Liver (tissue), 9 donors: ENCODE data around the gene RNH1. TPM values are rescaled to one million over a fixed set of nuclear protein-coding genes. Genes with fewer than 3 reads are reported as not detected.
A peak's percentile ranks its signal among the peaks of the same experiment; 100 is the strongest.

Experiments used
- DNase-seq: peaks from one replicate; pipeline ENCODE4 v3.0.0-alpha.2; 2017; ENCODE audit warnings: low spot score
- H3K27ac ChIP-seq, 2 donors: one replicate each; pipeline ENCODE4 v1.7.0; 2013; ENCODE audit warnings: inconsistent platforms in 2 of 2, low read length in 2 of 2, control low read depth in 1 of 2, low read depth in 1 of 2, mild to moderate bottlenecking in 1 of 2
- H3K27me3 ChIP-seq, 4 donors: one replicate each; pipeline versions ENCODE4 v1.6.1 to v1.7.0; 2013; ENCODE audit warnings: low read length in 3 of 4, inconsistent platforms in 1 of 4, mild to moderate bottlenecking in 1 of 4, moderate library complexity in 1 of 4; ENCODE audit not compliant: control insufficient read depth in 4 of 4, insufficient read depth in 4 of 4
- H3K36me3 ChIP-seq, 4 donors: one replicate each; pipeline versions ENCODE4 v1.6.1 to v1.7.0; 2013; ENCODE audit warnings: low read length in 3 of 4, mild to moderate bottlenecking in 3 of 4, low read depth in 1 of 4, moderate library complexity in 1 of 4; ENCODE audit not compliant: control insufficient read depth in 4 of 4, insufficient read depth in 3 of 4
- H3K4me1 ChIP-seq, 4 donors: one replicate each; pipeline versions ENCODE4 v1.6.1 to v1.7.0; 2013; ENCODE audit warnings: low read length in 3 of 4, mild to moderate bottlenecking in 3 of 4, moderate library complexity in 1 of 4; ENCODE audit not compliant: control insufficient read depth in 4 of 4, insufficient read depth in 4 of 4
- H3K4me3 ChIP-seq, 3 donors: one replicate each; pipeline versions ENCODE4 v1.6.1 to v1.7.0; 2013; ENCODE audit warnings: low read length in 3 of 3, control low read depth in 1 of 3, low read depth in 1 of 3, mild to moderate bottlenecking in 1 of 3
- H3K9ac ChIP-seq, 2 donors: one replicate each; pipeline ENCODE4 v1.7.0; 2013; ENCODE audit warnings: low read length in 2 of 2, mild to moderate bottlenecking in 2 of 2, moderate library complexity in 2 of 2, control low read depth in 1 of 2, low read depth in 1 of 2
- H3K9me3 ChIP-seq, 4 donors: one replicate each; pipeline versions ENCODE4 v1.6.1 to v1.7.0; 2013; ENCODE audit warnings: low read length in 3 of 4; ENCODE audit not compliant: control insufficient read depth in 4 of 4
- ATF3 ChIP-seq: IDR thresholded peaks from 2 replicates; pipeline ENCODE4 v1.6.1; 2016; ENCODE audit warnings: antibody characterized with exemption
- EGR1 ChIP-seq, 2 donors: IDR thresholded peaks; 2 replicates each; pipeline ENCODE4 v1.6.1; 2016 to 2018; ENCODE audit warnings: antibody characterized with exemption in 2 of 2, low read depth in 2 of 2
- FOXA1 ChIP-seq: IDR thresholded peaks from 2 replicates; pipeline ENCODE4 v1.6.1; 2016; ENCODE audit warnings: antibody characterized with exemption
- FOXA2 ChIP-seq: IDR thresholded peaks from 2 replicates; pipeline ENCODE4 v1.6.1; 2016; ENCODE audit warnings: antibody characterized with exemption
- GABPA ChIP-seq, 2 donors: IDR thresholded peaks in 1 of 2; conservative IDR thresholded peaks in 1 of 2; 2 replicates each; pipeline ENCODE4 v1.6.1; 2016; ENCODE audit warnings: antibody characterized with exemption in 2 of 2, mild to moderate bottlenecking in 1 of 2, moderate library complexity in 1 of 2
- HNF4A ChIP-seq, 2 donors: conservative IDR thresholded peaks; 2 replicates each; pipeline ENCODE4 v1.6.1; 2016; ENCODE audit warnings: antibody characterized with exemption in 2 of 2, mild to moderate bottlenecking in 2 of 2
- HNF4G ChIP-seq: IDR thresholded peaks from 2 replicates; pipeline ENCODE4 v1.6.1; 2016; ENCODE audit warnings: antibody characterized with exemption
- JUND ChIP-seq, 2 donors: IDR thresholded peaks; 2 replicates each; pipeline ENCODE4 v1.6.1; 2016; ENCODE audit warnings: antibody characterized with exemption in 2 of 2
- NR2F2 ChIP-seq: IDR thresholded peaks from 2 replicates; pipeline ENCODE4 v1.6.1; 2016; ENCODE audit warnings: antibody characterized with exemption
- RAD21 ChIP-seq, 2 donors: IDR thresholded peaks; 2 replicates each; pipeline ENCODE4 v1.6.1; 2016; ENCODE audit warnings: antibody characterized with exemption in 2 of 2, mild to moderate bottlenecking in 2 of 2
- REST ChIP-seq: IDR thresholded peaks from 2 replicates; pipeline ENCODE4 v1.6.1; 2016; ENCODE audit warnings: antibody characterized with exemption, mild to moderate bottlenecking
- RXRA ChIP-seq, 2 donors: IDR thresholded peaks; 2 replicates each; pipeline ENCODE4 v1.6.1; 2017 to 2018; ENCODE audit warnings: antibody characterized with exemption in 2 of 2, mild to moderate bottlenecking in 1 of 2
- TAF1 ChIP-seq: conservative IDR thresholded peaks from 2 replicates; pipeline ENCODE4 v1.6.1; 2016; ENCODE audit warnings: antibody characterized with exemption, mild to moderate bottlenecking
- YY1 ChIP-seq: IDR thresholded peaks from 2 replicates; pipeline ENCODE4 v1.6.1; 2016; ENCODE audit warnings: antibody characterized with exemption, mild to moderate bottlenecking
- WGBS: extraction: QIAGEN DNeasy Blood & Tissue Kit; methylation state at CpG from one replicate; pipeline ENCODE4 v1.1.7; 2013; 5-methylcytosine and 5-hydroxymethylcytosine counted together
- polyA plus RNA-seq, 2 donors: library from polyadenylated mRNA; stranded (reverse) in 1 of 2; unstranded in 1 of 2; fragments of 200-250 nt in 1 of 2; fragments of >200 nt in 1 of 2; fragmentation: Nextera tagmentation in 1 of 2; extraction: Ambion mirVana in 1 of 2; gene quantifications; one replicate each; pipeline versions ENCODE4 v1.2.1 to v1.2.3, GENCODE V29; 2013 to 2015
- total RNA-seq, 2 donors: library from RNA; depleted of rRNA; stranded (reverse); fragments of >200 nt; gene quantifications; one replicate each; pipeline ENCODE4 v1.2.3, GENCODE V29; 2014
- TF ChIP-seq, protein P1 (sequence below): fragments of 150-350 bp; IDR thresholded peaks from 2 replicates; pipeline ENCODE4 v1.5.1; 2017; ENCODE audit warnings: improper control_type of control experiment, low read depth, low read length; ENCODE audit not compliant: missing input control
- TF ChIP-seq, protein P2 (sequence below): IDR thresholded peaks from 2 replicates; pipeline ENCODE4 v1.6.1; 2016; ENCODE audit warnings: antibody characterized with exemption
- TF ChIP-seq, protein P3 (sequence below): IDR thresholded peaks from 2 replicates; pipeline ENCODE4 v1.6.1; 2016; ENCODE audit warnings: antibody characterized with exemption
- donor health status: healthy.
- donor health status: healthy.
- donor health status: healthy.
- donor health status: healthy.
- donor health status: healthy.

RNH1 gene
- total and polyA plus RNA-seq, 4 donors = 68.5 to 99.1 (median 76.8) TPM

DNA sequence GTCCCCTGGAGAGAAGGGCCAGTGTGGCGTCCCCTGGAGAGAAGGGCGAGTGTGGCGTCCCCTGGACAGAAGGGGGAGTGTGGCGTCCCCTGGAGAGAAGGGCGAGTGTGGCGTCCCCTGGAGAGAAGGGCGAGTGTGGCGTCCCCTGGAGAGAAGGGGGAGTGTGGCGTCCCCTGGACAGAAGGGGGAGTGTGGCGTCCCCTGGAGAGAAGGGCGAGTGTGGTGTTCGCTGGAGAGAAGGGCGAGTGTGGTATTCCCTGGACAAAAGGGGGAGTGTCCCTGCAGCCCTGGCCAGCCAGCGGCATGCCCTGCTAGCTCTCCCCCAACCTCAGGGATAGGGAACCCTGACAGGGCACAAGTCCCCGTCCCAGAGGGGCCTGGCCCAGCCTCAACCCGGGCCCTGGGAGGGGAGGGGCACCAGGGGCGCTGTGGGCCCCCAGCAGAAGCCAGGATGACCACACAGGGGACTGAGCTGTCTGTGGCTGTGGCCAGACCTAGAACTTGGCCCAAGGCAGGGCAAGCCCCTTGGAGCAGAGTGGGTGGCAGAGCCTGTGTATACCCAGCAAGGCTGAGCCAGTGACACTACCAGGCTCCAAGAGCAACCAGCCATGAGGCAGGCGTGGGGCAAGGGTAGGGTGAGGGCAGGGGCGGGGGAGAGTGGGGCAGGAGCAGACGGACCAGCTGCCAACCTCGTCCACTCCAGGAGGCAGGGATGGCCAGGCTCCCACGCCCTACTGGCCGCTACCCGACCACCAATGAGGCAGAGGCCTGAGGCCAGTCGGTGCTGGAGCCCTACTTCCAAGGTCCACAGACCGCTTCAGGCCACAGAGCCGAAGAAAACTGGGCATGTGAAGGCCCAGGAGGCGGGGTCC is 24.2 kb upstream of the RNH1 start (continued):
- TF ChIP-seq REST (no peak), JUND (IDR thresholded peaks at IDR 0.05) (no peak), EGR1 (IDR thresholded peaks at IDR 0.05; ENCODE audit: low read depth in 2 of 2) (no peak)

DNA sequence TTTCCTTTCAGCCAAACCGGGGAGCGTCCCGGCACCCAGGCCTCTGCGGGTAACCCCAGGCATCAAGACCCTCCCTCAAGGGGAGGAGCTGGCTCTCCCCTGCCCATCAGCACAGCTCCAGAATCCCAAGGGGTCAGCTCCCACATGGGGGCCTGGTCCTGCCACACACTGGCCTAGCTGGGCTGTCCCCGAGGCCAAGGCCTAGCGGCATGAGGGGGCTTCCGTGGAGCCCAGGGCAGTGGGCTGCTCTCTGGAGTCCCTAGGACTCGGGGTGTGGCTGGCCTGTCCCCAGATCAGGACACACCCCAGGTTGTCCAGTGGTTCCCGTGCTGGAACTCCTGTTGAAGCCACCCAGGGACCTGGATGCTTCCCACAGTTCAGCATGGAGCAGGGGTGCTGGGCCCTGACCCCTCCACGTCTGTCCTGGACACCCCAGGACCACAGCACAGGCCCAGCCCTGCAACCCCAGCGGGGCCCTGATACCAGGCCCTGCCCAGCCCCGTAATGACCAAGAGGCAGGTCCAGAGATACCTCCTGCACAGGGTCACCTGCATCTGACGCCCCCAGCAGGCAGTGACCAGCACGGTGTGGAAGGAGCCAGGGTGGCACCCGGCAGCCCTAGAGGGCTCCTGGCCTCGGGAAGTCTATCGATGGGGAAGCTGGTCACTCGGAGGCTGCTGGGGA is 22.8 kb upstream of the RNH1 start:
- H3K9ac ChIP-seq = no peak overlapping the region
- peaks cover 0 to 11% (median 6%) of the 10 kb centered on the region in 4 donors for H3K36me3 ChIP-seq
- WGBS = 91% methylated on average over 18 of the region's 18 CpGs
- H3K27me3 ChIP-seq = no peaks in the 10 kb centered on the region
- no peak overlapping the region for H3K4me3 ChIP-seq
- no peaks in the 10 kb centered on the region for H3K9me3 ChIP-seq
- TF ChIP-seq TAF1 (no peak), HNF4A (conservative IDR thresholded peaks at IDR 0.05) (no peak), RXRA (IDR thresholded peaks at IDR 0.05) (no peak), ATF3 (no peak), JUND (IDR thresholded peaks at IDR 0.05) (no peak), NR2F2 (no peak), YY1 (no peak), EGR1 (IDR thresholded peaks at IDR 0.05; ENCODE audit: low read depth in 2 of 2) (no peak), REST (no peak), RAD21 (IDR thresholded peaks at IDR 0.05) (no peak), GABPA (IDR thresholded peaks at IDR 0.05 in 1 of 2, conservative IDR thresholded peaks at IDR 0.05 in 1 of 2) (no peak), FOXA2 (no peak), HNF4G (no peak), FOXA1 (no peak)
- TF ChIP-seq, protein P1, sequence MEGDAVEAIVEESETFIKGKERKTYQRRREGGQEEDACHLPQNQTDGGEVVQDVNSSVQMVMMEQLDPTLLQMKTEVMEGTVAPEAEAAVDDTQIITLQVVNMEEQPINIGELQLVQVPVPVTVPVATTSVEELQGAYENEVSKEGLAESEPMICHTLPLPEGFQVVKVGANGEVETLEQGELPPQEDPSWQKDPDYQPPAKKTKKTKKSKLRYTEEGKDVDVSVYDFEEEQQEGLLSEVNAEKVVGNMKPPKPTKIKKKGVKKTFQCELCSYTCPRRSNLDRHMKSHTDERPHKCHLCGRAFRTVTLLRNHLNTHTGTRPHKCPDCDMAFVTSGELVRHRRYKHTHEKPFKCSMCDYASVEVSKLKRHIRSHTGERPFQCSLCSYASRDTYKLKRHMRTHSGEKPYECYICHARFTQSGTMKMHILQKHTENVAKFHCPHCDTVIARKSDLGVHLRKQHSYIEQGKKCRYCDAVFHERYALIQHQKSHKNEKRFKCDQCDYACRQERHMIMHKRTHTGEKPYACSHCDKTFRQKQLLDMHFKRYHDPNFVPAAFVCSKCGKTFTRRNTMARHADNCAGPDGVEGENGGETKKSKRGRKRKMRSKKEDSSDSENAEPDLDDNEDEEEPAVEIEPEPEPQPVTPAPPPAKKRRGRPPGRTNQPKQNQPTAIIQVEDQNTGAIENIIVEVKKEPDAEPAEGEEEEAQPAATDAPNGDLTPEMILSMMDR = no peak
- TF ChIP-seq, protein P2, sequence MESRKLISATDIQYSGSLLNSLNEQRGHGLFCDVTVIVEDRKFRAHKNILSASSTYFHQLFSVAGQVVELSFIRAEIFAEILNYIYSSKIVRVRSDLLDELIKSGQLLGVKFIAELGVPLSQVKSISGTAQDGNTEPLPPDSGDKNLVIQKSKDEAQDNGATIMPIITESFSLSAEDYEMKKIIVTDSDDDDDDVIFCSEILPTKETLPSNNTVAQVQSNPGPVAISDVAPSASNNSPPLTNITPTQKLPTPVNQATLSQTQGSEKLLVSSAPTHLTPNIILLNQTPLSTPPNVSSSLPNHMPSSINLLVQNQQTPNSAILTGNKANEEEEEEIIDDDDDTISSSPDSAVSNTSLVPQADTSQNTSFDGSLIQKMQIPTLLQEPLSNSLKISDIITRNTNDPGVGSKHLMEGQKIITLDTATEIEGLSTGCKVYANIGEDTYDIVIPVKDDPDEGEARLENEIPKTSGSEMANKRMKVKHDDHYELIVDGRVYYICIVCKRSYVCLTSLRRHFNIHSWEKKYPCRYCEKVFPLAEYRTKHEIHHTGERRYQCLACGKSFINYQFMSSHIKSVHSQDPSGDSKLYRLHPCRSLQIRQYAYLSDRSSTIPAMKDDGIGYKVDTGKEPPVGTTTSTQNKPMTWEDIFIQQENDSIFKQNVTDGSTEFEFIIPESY = no peak
- TF ChIP-seq, protein P3, sequence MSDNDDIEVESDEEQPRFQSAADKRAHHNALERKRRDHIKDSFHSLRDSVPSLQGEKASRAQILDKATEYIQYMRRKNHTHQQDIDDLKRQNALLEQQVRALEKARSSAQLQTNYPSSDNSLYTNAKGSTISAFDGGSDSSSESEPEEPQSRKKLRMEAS = no peak
- DNase-seq = peak; percentile 32
- H3K4me1 ChIP-seq = peaks cover 3 to 14% (median 9%) of the 10 kb centered on the region in 4 donors
- no peak overlapping the region for H3K27ac ChIP-seq
